Measurements from ENCODE around the gene GFPT1.
A peak's percentile ranks its signal among the peaks of the same experiment; 100 is the strongest.

The GFPT1 gene

GRCh38 chr2:69380072-69380917, 6.7 kb downstream of the GFPT1 start:
- in situ Hi-C loops (cut with HindIII; ENCODE audit: low sequenced_read_pairs), result no loop called here
- H3K4me3 ChIP-seq (ENCODE audit: low read depth, low read length), result no peak overlapping the region
- TF ChIP-seq CTCF (IDR thresholded peaks at IDR 0.05; ENCODE audit: low read depth, low read length), result no peak
- no peak for DNase-seq (ENCODE audit: low read depth, low spot score)

- no peak for DNase-seq (ENCODE audit: low read depth, low spot score)
- TF ChIP-seq CTCF (IDR thresholded peaks at IDR 0.05; ENCODE audit: low read depth, low read length), result no peak
- in situ Hi-C loops (cut with HindIII; ENCODE audit: low sequenced_read_pairs), result no loop called here
- H3K4me3 ChIP-seq (ENCODE audit: low read depth, low read length), result no peak overlapping the region
These were observed 10.6 kb downstream of the GFPT1 start for GRCh38 chr2:69376403-69376802.

- in situ Hi-C loops (cut with HindIII; ENCODE audit: low sequenced_read_pairs), result no loop called here
- H3K4me3 ChIP-seq (ENCODE audit: low read depth, low read length), result no peak overlapping the region
- no peak for DNase-seq (ENCODE audit: low read depth, low spot score)
- TF ChIP-seq CTCF (IDR thresholded peaks at IDR 0.05; ENCODE audit: low read depth, low read length), result peak; percentile 45
These were observed 11.3 kb downstream of the GFPT1 start for GRCh38 chr2:69375494-69376353.

GRCh38 chr2:69372767-69373166, 14.3 kb downstream of the GFPT1 start:
- H3K4me3 ChIP-seq (ENCODE audit: low read depth, low read length), result no peak overlapping the region
- DNase-seq (ENCODE audit: low read depth, low spot score), result no peak
- TF ChIP-seq CTCF (IDR thresholded peaks at IDR 0.05; ENCODE audit: low read depth, low read length), result no peak
- in situ Hi-C loops (cut with HindIII; ENCODE audit: low sequenced_read_pairs), result no loop called here

GRCh38 chr2:69369802-69370201, 17.2 kb downstream of the GFPT1 start:
- no peak overlapping the region for H3K4me3 ChIP-seq (ENCODE audit: low read depth, low read length)
- in situ Hi-C loops (cut with HindIII; ENCODE audit: low sequenced_read_pairs), result no loop called here
- no peak for DNase-seq (ENCODE audit: low read depth, low spot score)
- TF ChIP-seq CTCF (IDR thresholded peaks at IDR 0.05; ENCODE audit: low read depth, low read length), result no peak

- H3K4me3 ChIP-seq (ENCODE audit: low read depth, low read length), result no peak overlapping the region
- in situ Hi-C loops (cut with HindIII; ENCODE audit: low sequenced_read_pairs), result no loop called here
- no peak for TF ChIP-seq CTCF (IDR thresholded peaks at IDR 0.05; ENCODE audit: low read depth, low read length)
- DNase-seq (ENCODE audit: low read depth, low spot score), result no peak
These were observed 18.4 kb downstream of the GFPT1 start for GRCh38 chr2:69368588-69368987.
